ENCODE data around the gene PCK1. TPM values are rescaled to one million over a fixed set of nuclear protein-coding genes. Genes with fewer than 3 reads are reported as not detected.

The PCK1 gene
- total and polyA plus RNA-seq, 4 donors: 0.30 to 0.90 (median 0.58) TPM

DNA sequence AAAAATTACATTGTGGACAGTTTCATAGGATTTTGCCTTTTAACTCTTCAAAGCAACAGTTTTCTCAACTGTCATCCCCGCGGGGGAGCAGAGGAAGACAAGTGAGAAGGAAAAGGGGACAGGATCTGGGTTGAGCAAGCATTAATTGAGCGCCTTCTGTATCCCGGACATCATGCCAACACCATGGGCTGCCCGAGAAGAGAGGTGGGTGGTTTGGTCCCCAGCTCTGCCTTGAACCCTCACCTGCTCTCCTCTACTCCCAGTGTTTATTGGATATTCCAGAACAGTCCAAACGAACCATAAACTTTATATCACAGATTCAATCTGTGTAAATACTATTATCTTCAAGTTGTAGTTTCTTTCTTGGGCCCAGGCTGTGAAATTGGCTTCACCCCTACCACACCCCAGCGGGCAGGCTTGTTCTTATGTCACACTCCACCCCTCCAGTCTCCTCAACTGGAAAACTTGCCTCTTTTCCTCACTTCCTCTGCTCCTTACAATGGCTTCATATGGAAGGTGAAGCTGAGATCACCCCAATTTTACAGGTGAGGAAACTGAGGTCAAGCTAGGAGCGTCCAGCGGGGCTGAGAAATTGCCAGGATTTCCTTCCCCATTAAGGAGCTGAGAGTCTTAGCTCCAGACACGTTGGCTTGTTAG, 6.0 kb downstream of the PCK1 start:
- no peaks in the 10 kb centered on the region for H3K36me3 ChIP-seq (ENCODE audit: control insufficient read depth, insufficient read depth, low read length)
- no peaks in the 10 kb centered on the region for H3K27me3 ChIP-seq (ENCODE audit: control insufficient read depth, insufficient read depth, low read length)
- H3K9me3 ChIP-seq (ENCODE audit: control insufficient read depth, insufficient read depth, low read length): no peaks in the 10 kb centered on the region
- WGBS (ENCODE audit: insufficient coverage): 100% methylated on average over 3 of the region's 10 CpGs
- no peak overlapping the region for H3K4me3 ChIP-seq (ENCODE audit: low read depth, low read length)
- no peak overlapping the region for H3K27ac ChIP-seq (ENCODE audit: low read depth, low read length)
- peaks cover 15% of the 10 kb centered on the region for H3K4me1 ChIP-seq (ENCODE audit: control insufficient read depth, insufficient read depth, low read length)
- no peak for DNase-seq (ENCODE audit: low read depth in 4 of 6, low spot score in 6 of 6)

DNA sequence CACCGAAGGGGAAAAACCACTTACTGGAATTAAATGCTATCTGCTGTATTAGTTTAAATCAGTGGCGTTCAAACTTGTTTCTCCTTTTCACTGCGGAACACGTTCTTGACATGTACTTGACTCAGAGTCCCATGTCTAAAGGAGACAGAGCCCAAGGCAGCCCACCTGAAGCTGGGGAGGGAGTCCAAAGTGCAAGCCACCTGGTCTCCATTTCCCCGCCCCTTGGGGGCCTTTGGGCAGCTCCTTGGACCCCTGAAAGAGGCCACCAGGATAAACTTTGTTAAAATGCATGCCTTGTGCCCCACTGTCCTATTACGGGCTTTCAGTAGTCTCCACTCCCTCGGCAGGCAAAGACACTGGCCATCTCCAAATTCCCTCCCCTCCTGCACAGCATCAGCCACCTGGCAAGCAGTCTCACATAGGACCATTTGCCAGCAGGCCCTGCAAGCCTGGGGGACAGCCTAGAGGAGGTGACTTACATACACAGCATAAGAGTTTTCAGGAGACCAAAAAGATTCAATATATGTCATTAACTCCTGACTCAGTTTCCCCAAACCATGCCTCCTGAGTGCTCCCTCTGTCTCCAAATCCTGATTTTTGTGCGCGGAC, 6.7 kb downstream of the PCK1 start:
- H3K4me3 ChIP-seq (ENCODE audit: low read depth, low read length): no peak overlapping the region
- H3K27ac ChIP-seq (ENCODE audit: low read depth, low read length): no peak overlapping the region
- no peaks in the 10 kb centered on the region for H3K27me3 ChIP-seq (ENCODE audit: control insufficient read depth, insufficient read depth, low read length)
- H3K36me3 ChIP-seq (ENCODE audit: control insufficient read depth, insufficient read depth, low read length): no peaks in the 10 kb centered on the region
- WGBS (ENCODE audit: insufficient coverage): 80% methylated on average over 7 of the region's 9 CpGs
- H3K9me3 ChIP-seq (ENCODE audit: control insufficient read depth, insufficient read depth, low read length): no peaks in the 10 kb centered on the region
- no peak for DNase-seq (ENCODE audit: low read depth in 4 of 6, low spot score in 6 of 6)
- H3K4me1 ChIP-seq (ENCODE audit: control insufficient read depth, insufficient read depth, low read length): peaks cover 15% of the 10 kb centered on the region

DNA sequence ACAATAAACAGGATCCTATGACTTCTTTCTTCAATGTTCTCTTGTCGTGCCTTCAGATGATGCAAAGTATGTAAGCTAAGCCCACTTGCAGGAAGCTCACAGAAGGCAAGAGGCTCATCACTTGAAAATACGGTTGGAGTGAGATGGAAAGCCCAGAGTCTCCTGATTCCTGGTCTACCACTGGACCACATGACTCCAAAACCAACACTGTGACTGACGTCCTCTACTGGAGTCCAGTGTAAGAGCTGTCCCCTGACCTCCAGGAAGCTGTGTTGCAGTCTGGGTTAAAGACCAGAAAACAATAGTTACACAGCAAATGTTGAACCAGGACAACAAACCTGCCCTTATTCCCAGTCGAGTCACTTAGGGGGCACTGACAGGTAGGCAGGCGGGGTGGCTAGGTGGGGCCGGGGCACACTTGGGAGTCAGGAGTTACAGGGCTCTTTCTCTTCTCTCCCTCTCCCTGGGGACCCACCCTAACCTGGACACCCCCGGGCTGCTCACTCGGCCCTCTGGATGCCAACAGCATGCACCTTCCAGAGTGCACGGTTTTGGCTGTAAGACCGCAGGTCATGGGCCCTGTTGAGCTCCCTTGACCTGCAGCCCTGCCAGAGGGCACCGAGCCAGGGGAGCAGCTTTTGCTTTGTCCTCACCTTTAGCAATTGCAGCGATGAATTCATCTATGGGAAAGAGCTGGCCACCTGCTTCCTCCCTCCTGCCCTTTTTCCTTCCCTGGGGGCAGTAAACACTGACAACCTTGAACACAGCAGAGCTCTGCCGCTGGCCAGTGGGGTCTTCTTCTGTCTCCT, 7.4 kb downstream of the PCK1 start:
- DNase-seq (ENCODE audit: low read depth in 4 of 6, low spot score in 6 of 6): no peak
- 84% methylated on average over 11 of the region's 13 CpGs for WGBS (ENCODE audit: insufficient coverage)
- Histone ChIP-seq H3K9me3 (ENCODE audit: control insufficient read depth, insufficient read depth, low read length) (no peaks in the 10 kb centered on the region), H3K36me3 (ENCODE audit: control insufficient read depth, insufficient read depth, low read length) (no peaks in the 10 kb centered on the region), H3K27me3 (ENCODE audit: control insufficient read depth, insufficient read depth, low read length) (no peaks in the 10 kb centered on the region), H3K27ac (ENCODE audit: low read depth, low read length) (no peak overlapping the region), H3K4me1 (ENCODE audit: control insufficient read depth, insufficient read depth, low read length) (peaks cover 20% of the 10 kb centered on the region), H3K4me3 (ENCODE audit: low read depth, low read length) (no peak overlapping the region)

DNA sequence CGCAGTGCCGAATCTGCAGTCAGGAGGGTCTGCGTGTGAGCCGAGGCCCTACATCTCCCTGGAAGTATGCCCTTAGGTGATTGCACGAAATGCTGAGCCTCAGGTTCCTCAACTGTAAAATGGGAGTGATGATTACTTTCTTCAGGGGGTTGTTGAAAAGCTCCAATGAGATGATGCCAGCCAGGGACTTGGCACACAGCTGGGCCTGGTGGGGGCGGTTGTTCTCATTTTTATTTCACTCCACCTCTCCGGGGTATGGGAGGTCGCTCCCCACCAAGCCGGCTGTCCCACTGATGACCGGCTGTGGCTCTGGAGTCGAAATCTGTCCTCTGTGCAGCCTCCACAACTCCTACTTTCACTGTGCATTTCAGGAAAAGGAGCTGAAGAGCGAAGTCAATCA, 8.1 kb downstream of the PCK1 start:
- Histone ChIP-seq H3K27ac (ENCODE audit: low read depth, low read length) (no peak overlapping the region), H3K27me3 (ENCODE audit: control insufficient read depth, insufficient read depth, low read length) (no peaks in the 10 kb centered on the region), H3K4me3 (ENCODE audit: low read depth, low read length) (no peak overlapping the region), H3K36me3 (ENCODE audit: control insufficient read depth, insufficient read depth, low read length) (no peaks in the 10 kb centered on the region), H3K4me1 (ENCODE audit: control insufficient read depth, insufficient read depth, low read length) (peaks cover 21% of the 10 kb centered on the region), H3K9me3 (ENCODE audit: control insufficient read depth, insufficient read depth, low read length) (no peaks in the 10 kb centered on the region)
- no peak for DNase-seq (ENCODE audit: low read depth in 4 of 6, low spot score in 6 of 6)
- 99% methylated on average over 11 of the region's 12 CpGs for WGBS (ENCODE audit: insufficient coverage)

DNA sequence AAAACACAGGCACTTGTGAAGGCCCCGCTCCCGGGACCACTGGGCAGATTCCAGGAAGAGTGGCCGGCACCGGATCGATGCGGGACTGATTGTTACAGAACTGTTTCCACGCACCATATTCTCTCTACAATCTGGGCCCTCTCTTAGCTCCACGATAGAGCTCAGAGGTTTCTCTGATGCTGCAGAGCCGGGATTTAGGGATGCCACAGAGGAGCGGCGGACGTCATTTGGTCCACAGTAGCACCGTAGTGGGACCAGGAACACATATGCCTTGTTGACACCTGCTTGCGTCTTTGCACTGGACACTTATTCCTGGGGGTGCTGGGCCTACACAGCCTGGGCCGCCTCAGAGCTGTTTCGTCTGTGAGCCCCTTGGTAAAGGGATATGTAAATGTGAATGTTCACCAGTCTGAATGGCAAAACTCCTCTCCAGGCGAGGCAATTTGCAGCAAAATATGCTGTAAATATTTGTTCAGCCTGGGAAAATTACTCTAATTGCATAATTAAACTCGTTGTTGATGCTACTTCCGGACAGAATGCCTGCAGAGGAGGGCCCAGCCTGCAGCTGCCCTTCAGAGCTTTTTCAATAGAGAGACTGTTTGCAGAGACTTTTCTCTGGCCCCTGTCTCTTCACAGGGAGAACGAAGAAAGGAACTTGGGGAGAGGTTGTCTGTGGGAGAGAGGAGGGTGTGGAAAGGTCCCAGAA, 9.4 kb downstream of the PCK1 start:
- no peak overlapping the region for H3K4me3 ChIP-seq (ENCODE audit: low read depth, low read length)
- H3K36me3 ChIP-seq (ENCODE audit: control insufficient read depth, insufficient read depth, low read length): no peaks in the 10 kb centered on the region
- no peaks in the 10 kb centered on the region for H3K27me3 ChIP-seq (ENCODE audit: control insufficient read depth, insufficient read depth, low read length)
- H3K27ac ChIP-seq (ENCODE audit: low read depth, low read length): no peak overlapping the region
- peaks cover 21% of the 10 kb centered on the region for H3K4me1 ChIP-seq (ENCODE audit: control insufficient read depth, insufficient read depth, low read length)
- WGBS (ENCODE audit: insufficient coverage): 53% methylated on average over 18 of the region's 20 CpGs
- no peaks in the 10 kb centered on the region for H3K9me3 ChIP-seq (ENCODE audit: control insufficient read depth, insufficient read depth, low read length)
- peak in 2 of 6 donors; percentile 51 to 70 for DNase-seq (ENCODE audit: low read depth in 4 of 6, low spot score in 6 of 6)

DNA sequence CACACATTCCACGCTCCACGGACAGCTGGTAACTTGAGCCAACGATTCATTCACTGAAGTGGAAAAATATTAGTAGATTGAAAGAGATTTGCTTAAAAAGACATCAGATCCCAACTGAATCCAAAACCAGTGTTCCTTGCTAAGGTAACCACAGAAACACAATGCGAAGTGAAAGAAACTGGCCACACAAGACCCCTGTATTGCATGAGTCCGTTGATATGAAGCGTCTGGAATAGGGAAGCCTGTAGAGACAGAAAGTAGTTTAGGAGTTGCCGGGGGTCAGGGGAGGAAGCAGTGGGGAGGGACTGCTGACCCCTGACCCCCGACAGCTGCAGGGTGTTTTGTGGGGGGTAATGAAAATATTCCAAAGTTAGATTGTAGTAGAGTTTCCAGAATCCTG, 10.0 kb downstream of the PCK1 start:
- Histone ChIP-seq H3K36me3 (ENCODE audit: control insufficient read depth, insufficient read depth, low read length) (no peaks in the 10 kb centered on the region), H3K4me1 (ENCODE audit: control insufficient read depth, insufficient read depth, low read length) (peaks cover 21% of the 10 kb centered on the region), H3K4me3 (ENCODE audit: low read depth, low read length) (no peak overlapping the region), H3K27me3 (ENCODE audit: control insufficient read depth, insufficient read depth, low read length) (no peaks in the 10 kb centered on the region), H3K9me3 (ENCODE audit: control insufficient read depth, insufficient read depth, low read length) (no peaks in the 10 kb centered on the region), H3K27ac (ENCODE audit: low read depth, low read length) (no peak overlapping the region)
- 76% methylated on average over 5 of the region's 8 CpGs for WGBS (ENCODE audit: insufficient coverage)
- no peak for DNase-seq (ENCODE audit: low read depth in 4 of 6, low spot score in 6 of 6)

DNA sequence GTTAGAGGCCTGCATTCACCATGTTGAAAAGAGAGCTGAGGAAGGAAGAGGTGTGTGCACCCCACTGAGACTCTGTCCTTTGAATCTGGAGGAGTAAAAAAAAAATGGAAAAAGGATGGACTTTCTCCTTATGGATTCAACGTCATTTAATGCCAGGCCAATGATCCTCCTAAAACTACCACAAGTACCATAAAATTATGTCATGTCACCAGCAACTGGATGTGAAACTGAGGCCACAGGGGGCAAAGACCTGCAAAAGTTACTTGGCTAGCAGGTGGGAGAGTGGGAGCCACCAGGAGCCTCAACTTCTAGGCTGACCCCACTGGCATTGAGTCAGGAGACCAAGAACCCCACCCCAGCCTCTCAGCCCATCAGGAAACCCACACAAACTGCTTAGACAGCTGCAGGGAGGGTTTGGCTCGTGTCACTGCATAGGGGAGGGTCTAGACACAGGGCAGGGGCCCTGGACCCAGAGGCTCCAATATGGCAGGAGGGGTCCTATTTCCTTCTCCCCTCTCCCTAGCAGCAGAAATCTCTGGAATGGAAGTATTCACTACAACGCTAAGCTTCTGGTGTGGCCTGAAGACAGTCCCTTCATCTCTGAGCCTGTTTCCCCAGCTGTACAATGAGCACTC, 11.0 kb downstream of the PCK1 start:
- H3K27me3 ChIP-seq (ENCODE audit: control insufficient read depth, insufficient read depth, low read length): no peaks in the 10 kb centered on the region
- DNase-seq (ENCODE audit: low read depth in 4 of 6, low spot score in 6 of 6): no peak
- H3K9me3 ChIP-seq (ENCODE audit: control insufficient read depth, insufficient read depth, low read length): no peaks in the 10 kb centered on the region
- 83% methylated on average over 1 of the region's 3 CpGs for WGBS (ENCODE audit: insufficient coverage)
- H3K27ac ChIP-seq (ENCODE audit: low read depth, low read length): no peak overlapping the region
- H3K4me1 ChIP-seq (ENCODE audit: control insufficient read depth, insufficient read depth, low read length): peaks cover 21% of the 10 kb centered on the region
- no peak overlapping the region for H3K4me3 ChIP-seq (ENCODE audit: low read depth, low read length)
- H3K36me3 ChIP-seq (ENCODE audit: control insufficient read depth, insufficient read depth, low read length): no peaks in the 10 kb centered on the region

DNA sequence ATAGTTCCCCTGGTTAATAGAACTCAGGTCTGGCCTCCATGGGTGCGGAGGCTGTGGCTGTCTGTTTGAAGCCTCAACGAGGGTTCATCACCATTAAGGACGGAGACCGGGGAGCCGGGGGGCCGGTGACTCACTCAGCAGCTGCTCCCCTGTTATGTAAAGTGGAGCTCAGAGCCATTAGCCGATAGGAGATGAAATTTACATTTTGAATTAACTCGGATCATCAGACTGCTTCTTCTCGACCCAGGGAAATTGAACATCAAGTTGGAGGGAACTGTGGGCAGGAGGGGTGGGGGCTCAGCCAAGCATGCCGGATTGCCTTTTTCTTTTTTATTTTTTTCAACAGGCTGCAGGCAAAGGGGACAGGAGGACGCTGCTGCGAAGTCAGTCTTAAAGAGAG, 12.3 kb downstream of the PCK1 start:
- Histone ChIP-seq H3K27me3 (ENCODE audit: control insufficient read depth, insufficient read depth, low read length) (peaks cover 3% of the 10 kb centered on the region), H3K4me3 (ENCODE audit: low read depth, low read length) (no peak overlapping the region), H3K27ac (ENCODE audit: low read depth, low read length) (no peak overlapping the region), H3K9me3 (ENCODE audit: control insufficient read depth, insufficient read depth, low read length) (no peaks in the 10 kb centered on the region), H3K4me1 (ENCODE audit: control insufficient read depth, insufficient read depth, low read length) (peaks cover 21% of the 10 kb centered on the region), H3K36me3 (ENCODE audit: control insufficient read depth, insufficient read depth, low read length) (no peaks in the 10 kb centered on the region)
- peak in 1 of 6 donors; percentile 88 for DNase-seq (ENCODE audit: low read depth in 4 of 6, low spot score in 6 of 6)
- 40% methylated on average over 10 of the region's 12 CpGs for WGBS (ENCODE audit: insufficient coverage)

DNA sequence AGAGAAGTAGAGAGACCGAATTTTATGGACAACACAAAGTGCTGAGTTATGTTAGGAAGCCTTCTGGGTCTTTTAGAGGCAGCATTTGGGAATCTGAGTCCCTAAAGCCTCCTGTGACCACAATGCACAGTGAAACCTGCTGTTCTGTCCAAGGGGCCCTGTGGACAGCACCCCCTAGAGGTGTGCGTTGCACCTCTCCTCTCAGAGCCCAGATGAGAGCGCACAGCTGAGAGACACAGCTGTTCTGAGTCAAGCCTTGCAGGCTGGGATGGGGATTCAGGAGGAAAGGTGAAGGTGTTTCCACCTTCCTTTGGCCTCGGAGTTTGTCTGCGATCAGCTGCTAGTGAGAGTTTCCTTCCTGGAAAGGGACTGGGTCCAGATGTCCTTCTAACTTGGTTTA, 13.0 kb downstream of the PCK1 start:
- Histone ChIP-seq H3K27ac (ENCODE audit: low read depth, low read length) (no peak overlapping the region), H3K9me3 (ENCODE audit: control insufficient read depth, insufficient read depth, low read length) (no peaks in the 10 kb centered on the region), H3K4me1 (ENCODE audit: control insufficient read depth, insufficient read depth, low read length) (peaks cover 19% of the 10 kb centered on the region), H3K27me3 (ENCODE audit: control insufficient read depth, insufficient read depth, low read length) (peaks cover 3% of the 10 kb centered on the region), H3K4me3 (ENCODE audit: low read depth, low read length) (no peak overlapping the region), H3K36me3 (ENCODE audit: control insufficient read depth, insufficient read depth, low read length) (no peaks in the 10 kb centered on the region)
- WGBS (ENCODE audit: insufficient coverage): 87% methylated on average over 3 of the region's 5 CpGs
- no peak for DNase-seq (ENCODE audit: low read depth in 4 of 6, low spot score in 6 of 6)
